DMS153 (cell line): ENCODE measurements around the gene DNAH9.

Experiments
- DNase-seq: peaks from one replicate; lab custom pipeline; 2025; lab: John Stamatoyannopoulos, UW

Gene DNAH9

DNA sequence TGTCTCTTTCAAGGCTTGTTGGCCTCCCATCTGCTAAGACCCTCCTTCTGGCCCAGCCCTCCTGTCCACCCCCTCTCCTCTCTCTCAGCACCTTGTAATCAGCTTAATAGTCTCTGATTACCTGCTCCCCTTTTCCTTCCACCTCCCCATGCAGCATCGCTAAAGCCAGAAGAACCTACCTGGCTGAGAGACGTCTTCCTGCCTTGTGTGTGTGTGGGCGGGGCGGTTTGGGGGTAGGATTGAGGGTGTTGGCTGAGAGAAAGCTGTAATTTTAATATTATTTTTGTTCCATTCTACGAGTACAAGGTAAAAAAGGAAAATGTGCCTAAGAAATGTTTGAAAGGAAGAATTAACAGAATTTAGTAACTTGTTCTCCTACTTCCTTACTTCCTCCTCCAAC, 3.4 kb downstream of the DNAH9 start:
- DNase-seq = no peak

GRCh38 chr17:11608396-11608795, 10.1 kb downstream of the DNAH9 start:
- peak; percentile 1 for DNase-seq

DNA sequence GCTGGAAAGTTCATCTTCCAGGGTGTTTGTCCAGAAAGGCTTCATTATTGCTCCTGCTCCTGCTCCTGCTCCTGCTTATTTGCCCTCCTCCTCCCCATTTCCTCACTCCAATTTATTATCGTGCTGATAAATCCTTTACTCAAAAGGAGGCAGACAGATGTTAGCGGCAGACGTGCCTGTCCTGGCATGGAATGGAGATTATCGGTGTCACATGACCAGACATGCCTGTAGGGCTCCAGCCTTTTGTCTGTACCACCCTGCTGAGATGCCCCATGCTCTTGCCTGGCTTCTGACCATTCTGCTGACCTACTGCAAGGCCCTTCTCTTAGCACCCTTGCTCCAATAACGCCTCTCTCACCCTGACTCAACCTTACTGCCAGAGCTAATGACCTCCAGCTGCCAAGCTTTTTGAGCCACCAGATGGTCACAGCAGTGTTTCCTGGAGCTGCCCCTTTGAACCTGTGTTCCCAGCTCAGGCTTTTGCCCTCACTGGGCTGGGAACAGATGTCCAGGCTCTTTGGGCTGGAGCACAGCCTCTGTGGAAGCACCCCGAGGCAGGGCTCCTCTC, 12.8 kb downstream of the DNAH9 start:
- DNase-seq = no peak

- DNase-seq = no peak
These were observed 14.7 kb downstream of the DNAH9 start for GRCh38 chr17:11612956-11613355.

GRCh38 chr17:11618861-11619566, 20.7 kb downstream of the DNAH9 start:
- no peak for DNase-seq

DNA sequence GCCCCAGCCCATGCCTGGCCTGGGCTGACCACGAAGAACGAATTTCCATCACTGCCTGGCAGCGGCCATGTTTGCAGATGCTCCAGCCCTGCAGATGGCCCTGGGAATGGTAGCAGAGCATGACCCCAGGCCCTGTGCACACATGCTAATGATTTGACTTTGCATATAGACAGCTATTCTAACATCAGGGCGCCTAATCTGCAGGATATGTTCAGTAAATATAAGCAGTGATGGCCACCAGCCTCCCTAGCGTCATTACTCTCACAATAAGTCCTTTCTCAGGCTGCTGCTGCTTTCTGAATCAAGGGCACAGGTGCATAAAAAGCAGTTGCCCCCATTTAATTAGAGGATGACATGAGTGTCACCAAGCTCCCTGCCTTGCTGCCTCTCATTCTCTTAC, 24.2 kb downstream of the DNAH9 start:
- no peak for DNase-seq

DNA sequence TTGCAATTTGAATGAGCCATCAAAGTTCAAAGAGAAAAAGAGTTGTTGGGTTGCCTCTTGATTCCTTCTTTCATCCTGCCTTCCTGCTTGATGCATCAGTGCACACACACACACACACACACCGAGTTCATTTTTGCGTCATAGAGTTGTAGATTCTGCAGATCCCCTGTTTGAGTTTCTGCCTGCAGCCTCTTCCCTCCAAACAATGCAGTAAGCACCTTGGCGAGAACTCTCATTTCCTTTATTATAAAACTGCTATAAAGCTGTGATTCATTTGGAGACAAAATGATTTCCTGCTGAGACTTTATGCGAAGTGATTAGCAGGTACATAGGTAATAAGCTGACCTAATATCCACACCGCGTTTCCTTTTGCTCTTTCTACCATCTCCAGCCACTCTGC, 26.7 kb downstream of the DNAH9 start:
- no peak for DNase-seq

- DNase-seq = no peak
These were observed 27.6 kb downstream of the DNAH9 start for GRCh38 chr17:11625878-11626277.

DNA sequence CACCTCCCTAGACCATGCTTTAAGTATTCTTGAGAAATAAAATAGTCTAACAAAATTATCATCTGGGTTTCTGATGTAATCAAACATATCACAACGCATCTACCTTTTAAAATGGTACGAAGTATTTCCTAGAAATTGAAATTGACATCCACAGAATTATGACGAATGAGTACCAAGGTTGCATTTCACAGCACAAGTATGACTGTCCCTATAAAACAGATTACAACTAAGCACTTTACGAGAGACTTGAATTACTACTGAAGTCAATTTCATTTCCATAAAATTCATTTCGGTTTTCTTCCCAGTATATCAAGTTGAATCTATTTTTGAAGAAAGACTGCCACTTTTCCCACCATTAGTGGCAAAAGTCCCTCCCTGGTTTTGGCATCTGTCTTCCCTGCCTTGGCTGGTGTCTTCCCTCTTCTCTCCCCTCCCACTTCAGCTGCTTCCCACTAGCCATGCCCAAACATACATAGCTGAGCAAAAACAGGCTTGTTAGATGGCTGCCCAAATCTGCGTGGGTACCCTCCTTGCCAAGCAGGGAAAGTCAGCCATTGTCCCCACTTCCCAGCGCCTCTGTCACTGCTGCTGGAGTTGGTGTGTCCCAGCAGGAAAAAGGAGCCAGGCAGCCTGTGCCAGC, 29.2 kb downstream of the DNAH9 start:
- DNase-seq = no peak

DNA sequence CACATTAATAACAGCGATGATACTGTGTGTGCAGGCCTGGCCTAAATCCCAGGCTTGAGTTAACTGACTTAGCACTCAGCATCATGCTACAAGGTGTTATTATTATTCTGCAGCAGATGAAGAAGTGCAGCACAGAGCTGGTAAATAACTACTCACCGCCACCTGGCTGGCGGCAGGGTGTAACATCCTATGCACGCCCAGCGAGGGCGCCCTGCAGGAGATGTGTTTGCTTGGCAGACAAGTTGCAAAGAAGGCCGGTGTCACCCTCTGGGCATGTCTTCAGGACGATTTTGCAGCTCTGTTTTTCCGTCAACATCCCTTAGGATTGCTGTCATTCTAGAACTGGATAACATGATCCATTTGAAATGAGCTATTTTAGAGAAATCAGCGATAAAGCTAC, 30.1 kb downstream of the DNAH9 start:
- DNase-seq = no peak

GRCh38 chr17:11628831-11629230, 30.6 kb downstream of the DNAH9 start:
- DNase-seq = no peak

DNA sequence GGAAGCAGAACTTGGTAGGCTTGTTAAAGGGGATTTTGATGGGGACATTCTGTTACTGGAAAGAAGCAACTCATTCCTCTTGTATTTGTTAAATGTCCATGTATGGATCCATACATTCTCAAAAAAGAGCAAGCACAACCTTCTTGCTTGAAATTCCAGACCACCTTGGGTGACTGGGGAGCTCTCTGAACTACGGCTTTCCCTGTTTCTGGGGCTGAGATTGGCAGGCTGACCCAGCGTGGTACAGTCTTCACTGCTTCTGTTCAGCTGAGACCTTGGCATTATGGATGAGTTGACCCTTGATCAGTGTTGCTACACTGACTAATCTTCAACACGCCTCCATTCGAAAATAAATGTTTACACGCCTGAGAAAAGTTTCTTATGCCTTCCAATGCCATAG, 38.5 kb downstream of the DNAH9 start:
- DNase-seq = no peak

DNA sequence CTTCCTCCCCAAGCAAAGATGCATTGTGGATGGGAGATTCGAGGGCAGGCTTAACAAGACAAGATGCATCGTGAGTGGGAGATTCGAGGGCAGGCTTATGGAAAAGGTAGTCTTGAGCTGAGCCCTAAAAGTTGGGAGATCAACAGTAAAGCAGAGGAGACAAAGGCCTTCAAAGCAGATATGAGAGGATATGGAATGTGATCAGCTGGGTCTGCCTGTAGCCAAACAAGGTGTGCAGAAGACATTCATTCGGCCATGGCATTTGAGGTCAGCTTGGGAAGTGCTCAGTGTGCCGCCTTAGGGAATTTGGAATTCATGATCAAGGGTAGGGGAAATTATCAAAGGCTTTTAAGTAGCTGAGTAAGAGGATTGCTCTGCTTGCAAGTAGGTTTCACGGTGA, 39.5 kb downstream of the DNAH9 start:
- DNase-seq = no peak

- no peak for DNase-seq
These were observed 40.5 kb downstream of the DNAH9 start for GRCh38 chr17:11638700-11639265.

DNA sequence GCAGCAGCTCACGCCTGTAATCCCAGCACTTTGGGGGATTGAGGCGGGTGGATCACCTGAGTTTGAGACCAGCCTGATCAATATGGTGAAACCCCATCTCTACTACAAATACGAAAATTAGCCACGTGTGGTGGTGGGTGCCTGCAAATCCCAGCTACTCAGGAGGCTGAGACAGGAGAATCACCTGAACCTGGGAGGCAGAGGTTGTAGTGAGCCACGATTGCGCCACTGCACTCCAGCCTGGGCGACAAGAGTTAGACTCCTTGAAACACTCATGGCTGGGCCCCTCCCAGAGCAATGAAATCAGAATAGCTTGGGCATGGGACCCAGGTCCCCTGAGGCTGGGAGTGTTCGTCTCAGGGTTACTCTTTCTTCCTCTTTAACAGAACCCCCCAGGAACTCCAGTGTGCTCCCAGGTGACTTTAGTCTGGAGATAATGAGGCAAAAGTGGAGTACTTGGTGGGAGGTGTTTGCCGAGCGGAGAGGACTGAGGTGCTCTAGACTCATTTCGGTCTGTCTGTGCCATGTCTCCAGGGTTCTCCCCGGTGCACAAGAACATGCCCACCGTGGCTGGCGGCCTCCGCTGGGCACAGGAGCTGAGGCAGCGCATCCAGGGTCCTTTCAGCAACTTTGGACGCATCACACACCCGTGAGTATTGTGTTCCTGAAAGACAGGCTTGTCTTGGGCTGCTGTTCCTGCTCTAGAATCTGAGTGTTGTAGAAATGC, 41.6 kb downstream of the DNAH9 start:
- no peak for DNase-seq

GRCh38 chr17:11640463-11640814, 42.2 kb downstream of the DNAH9 start:
- DNase-seq = no peak

GRCh38 chr17:11641521-11642275, 43.4 kb downstream of the DNAH9 start:
- no peak for DNase-seq

- no peak for DNase-seq
These were observed 44.4 kb downstream of the DNAH9 start for GRCh38 chr17:11642655-11643054.

DNA sequence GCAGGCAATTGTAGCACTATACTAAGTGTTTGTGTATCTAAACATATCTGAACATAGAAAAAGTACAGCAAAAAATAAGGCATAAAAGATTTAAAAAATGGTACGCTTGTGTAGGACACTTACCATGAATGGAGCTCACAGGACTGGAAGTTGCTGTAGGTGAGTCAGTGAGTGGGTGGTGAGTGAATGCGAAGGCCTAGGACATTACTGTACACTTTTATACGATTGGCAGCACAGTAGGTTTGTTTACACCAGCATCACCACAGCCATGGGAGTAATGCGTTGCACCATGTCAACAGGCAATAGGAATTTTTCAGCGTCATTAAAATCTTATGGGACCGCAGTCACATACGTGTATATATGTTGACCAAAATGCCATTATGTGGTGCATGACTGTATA, 45.6 kb downstream of the DNAH9 start:
- DNase-seq = no peak

DNA sequence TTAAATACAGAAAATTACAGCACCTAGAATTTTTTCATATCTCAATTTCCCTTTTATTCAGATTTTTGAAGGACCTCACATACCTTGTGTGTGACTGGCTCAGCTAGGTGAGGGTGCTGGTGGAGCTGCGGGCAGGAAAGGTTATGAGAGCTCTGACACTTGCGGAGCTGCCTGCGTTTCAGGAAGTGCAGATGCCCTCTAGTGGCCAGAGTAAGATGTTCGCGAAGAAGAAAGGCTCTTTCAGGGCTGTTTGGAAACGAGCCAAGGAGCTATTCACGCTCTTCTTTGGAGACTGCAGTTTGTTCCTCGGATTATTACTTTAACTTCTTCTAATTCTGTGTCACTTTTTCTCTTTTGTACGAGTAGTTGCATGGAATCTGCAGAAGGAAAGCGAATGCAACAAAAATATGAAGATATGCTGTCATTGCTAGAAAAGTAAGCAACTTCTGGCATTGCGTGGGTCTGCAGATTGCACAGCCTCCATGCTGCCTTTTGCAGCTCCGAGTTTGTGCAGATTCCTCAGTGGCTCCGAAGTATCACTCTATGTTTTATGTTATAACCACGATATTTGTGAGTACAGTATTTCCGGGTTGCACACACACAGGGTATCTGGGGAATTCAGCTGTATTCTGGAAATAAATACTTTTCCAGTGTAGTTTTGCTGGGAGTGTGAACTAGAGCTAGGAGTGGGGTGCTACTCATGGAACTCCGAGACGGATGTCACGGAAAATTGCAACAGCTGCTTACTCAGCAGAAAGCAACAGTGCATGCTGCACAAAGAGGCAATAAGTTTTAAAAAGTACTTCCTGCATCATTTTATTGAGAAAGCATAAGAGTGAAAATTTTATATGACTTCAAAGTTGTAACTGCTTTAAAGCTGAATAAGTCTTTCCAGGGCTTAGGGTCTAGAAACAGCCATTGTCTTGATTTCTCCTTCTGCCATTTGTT, 46.3 kb downstream of the DNAH9 start:
- peak; percentile 3 for DNase-seq

DNA sequence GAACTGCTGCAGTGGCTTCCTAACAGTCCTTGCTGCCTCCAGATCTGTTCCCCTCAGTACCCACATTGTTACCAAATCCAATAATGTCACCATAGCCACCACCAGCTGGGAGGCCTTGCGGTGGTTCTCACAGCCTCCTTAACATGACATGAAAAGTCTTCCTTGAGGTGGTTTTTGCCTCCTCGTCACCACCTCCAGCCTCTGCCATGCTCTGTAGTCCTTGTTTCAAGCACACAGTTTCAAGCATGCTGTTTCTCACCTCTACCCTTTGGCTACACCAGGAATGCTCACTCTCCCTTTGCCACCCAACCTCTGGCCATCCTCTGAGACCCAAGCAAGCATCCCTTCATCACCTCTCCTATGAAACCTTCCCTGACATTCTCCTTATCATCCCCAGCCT, 47.2 kb downstream of the DNAH9 start:
- no peak for DNase-seq
